K562 (cell line): ENCODE data around the gene IL6R. TPM values are rescaled to one million over a fixed set of nuclear protein-coding genes. Genes with fewer than 3 reads are reported as not detected.
A peak's percentile ranks its signal among the peaks of the same experiment; 100 is the strongest.

ENCODE experiments used
- BRCA1 ChIP-seq, 2 experiments: fragments of 450-650 bp in 1 of 2; sonication (generic) in 1 of 2; formaldehyde crosslinking in 1 of 2; IDR thresholded peaks; 2 replicates each; pipeline versions ENCODE4 v1.5.0 to v1.6.1; 2017 to 2020; ENCODE audit warnings: mild to moderate bottlenecking in 1 of 2, missing genetic modification reagents in 1 of 2
- CBX3 ChIP-seq, 2 experiments: IDR thresholded peaks; 1 replicate in 1 of 2; 2 replicates in 1 of 2; pipeline ENCODE4 v1.6.1; 2012; ENCODE audit warnings: inconsistent platforms in 2 of 2, low read length in 2 of 2, borderline replicate concordance in 1 of 2, control low read depth in 1 of 2
- CHD4 ChIP-seq: fragments of 200-600 bp; sonication (generic); IDR thresholded peaks from 3 replicates; pipeline ENCODE4 v1.6.1; 2012; ENCODE audit warnings: low read depth, mild to moderate bottlenecking, mixed read lengths, low read length, inconsistent platforms; ENCODE audit not compliant: insufficient read depth, insufficient replicate concordance, poor library complexity, severe bottlenecking
- DLX4 ChIP-seq: fragments of 250-450 bp; sonication (Bioruptor Pico); IDR thresholded peaks from 2 replicates; pipeline ENCODE4 v1.6.1; 2021; ENCODE audit warnings: mild to moderate bottlenecking
- FOXM1 ChIP-seq, 2 experiments: fragments of 450-650 bp in 1 of 2; sonication (generic) in 1 of 2; formaldehyde crosslinking in 1 of 2; IDR thresholded peaks; 2 replicates each; pipeline versions ENCODE4 v1.6.1 to v1.9.0; 2017 to 2022; ENCODE audit warnings: low read depth in 2 of 2, mild to moderate bottlenecking in 2 of 2, missing genetic modification reagents in 1 of 2, moderate library complexity in 1 of 2
- GTF2A2 ChIP-seq: IDR thresholded peaks from 2 replicates; pipeline ENCODE4 v1.6.1; 2016; ENCODE audit warnings: mild to moderate bottlenecking, missing genetic modification characterization, missing compliant biosample characterization
- MEIS2 ChIP-seq: fragments of 450-650 bp; IDR thresholded peaks from 2 replicates; pipeline ENCODE4 v1.6.1; 2014; ENCODE audit warnings: mild to moderate bottlenecking; ENCODE audit not compliant: partially characterized antibody
- MTA3 ChIP-seq: fragments of 450-650 bp; formaldehyde crosslinking; IDR thresholded peaks from 2 replicates; pipeline ENCODE4 v1.6.1; 2017; ENCODE audit warnings: mild to moderate bottlenecking, borderline replicate concordance
- NKRF ChIP-seq: fragments of 450-650 bp; IDR thresholded peaks from 2 replicates; pipeline ENCODE4 v1.6.1; 2016; ENCODE audit warnings: borderline replicate concordance
- PML ChIP-seq: IDR thresholded peaks from 2 replicates; pipeline ENCODE4 v1.6.1; 2012; ENCODE audit warnings: low read length, inconsistent platforms
- PTTG1 ChIP-seq: fragments of 450-650 bp; IDR thresholded peaks from 2 replicates; pipeline ENCODE4 v1.6.1; 2016; ENCODE audit warnings: low read depth, mild to moderate bottlenecking, missing genetic modification characterization, missing compliant biosample characterization
- SMAD2 ChIP-seq: fragments of 150-350 bp; IDR thresholded peaks from 2 replicates; pipeline ENCODE4 v1.6.1; 2014; ENCODE audit warnings: low read depth, mild to moderate bottlenecking, low read length
- SMAD3 ChIP-seq: fragments of 450-650 bp; formaldehyde crosslinking; conservative IDR thresholded peaks from 2 replicates; pipeline ENCODE4 v1.4.0; 2020; ENCODE audit warnings: mild to moderate bottlenecking
- SRSF1 ChIP-seq: fragments of 200-400 bp; formaldehyde crosslinking; IDR thresholded peaks from 2 replicates; pipeline ENCODE4 v1.6.1; 2017; ENCODE audit warnings: mild to moderate bottlenecking, low read depth, low read length, moderate library complexity
- SRSF7 ChIP-seq: fragments of 200-400 bp; formaldehyde crosslinking; optimal IDR thresholded peaks from 2 replicates; pipeline ENCODE3; 2017; ENCODE audit warnings: mild to moderate bottlenecking, low read depth, low read length
- STAT5A ChIP-seq: IDR thresholded peaks from 2 replicates; pipeline ENCODE4 v1.6.1; 2012; ENCODE audit warnings: low read length, inconsistent platforms, borderline replicate concordance
- TAF9B ChIP-seq: fragments of 450-650 bp; IDR thresholded peaks from 2 replicates; pipeline ENCODE4 v1.6.1; 2018; ENCODE audit warnings: mild to moderate bottlenecking; ENCODE audit not compliant: partially characterized antibody
- U2AF2 ChIP-seq: fragments of 200-400 bp; formaldehyde crosslinking; optimal IDR thresholded peaks from 2 replicates; pipeline ENCODE3; 2017; ENCODE audit warnings: low read depth, mild to moderate bottlenecking, low read length
- ZBED1 ChIP-seq: IDR thresholded peaks from 2 replicates; pipeline ENCODE4 v1.6.1; 2014
- ZSCAN29 ChIP-seq: fragments of 450-650 bp; IDR thresholded peaks from 2 replicates; pipeline ENCODE4 v1.6.1; 2017
- polyA plus RNA-seq, 8 experiments: library from polyadenylated mRNA; depleted of rRNA in 4 of 8; stranded (reverse) in 5 of 8; unstranded in 3 of 8; fragments of >200 nt; fragmentation: Nextera tagmentation in 2 of 8; fragmentation: Illumina TruSeq in 1 of 8; extraction: Ambion mirVana in 2 of 8; extraction: Trizol in 1 of 8; gene quantifications; 2 replicates each; pipeline versions ENCODE4 v1.2.1 to v1.2.3, GENCODE V29; 2011 to 2014; ENCODE audit warnings: inconsistent platforms in 1 of 8, missing spikeins in 1 of 8
- total RNA-seq, 7 experiments: library from RNA; depleted of rRNA in 6 of 7; stranded (reverse); fragments of >200 nt in 6 of 7; fragmentation: Illumina TruSeq in 2 of 7; extraction: Trizol in 2 of 7; gene quantifications; 2 replicates each; pipeline versions ENCODE4 v1.2.1 to v1.2.3, GENCODE V29; 2011 to 2021; ENCODE audit warnings: low replicate concordance in 1 of 7
- TF ChIP-seq, protein P1 (sequence below): fragments of 450-650 bp; formaldehyde crosslinking; IDR thresholded peaks from 2 replicates; pipeline ENCODE4 v1.4.0; 2020; ENCODE audit warnings: mild to moderate bottlenecking, moderate library complexity
- TF ChIP-seq, protein P2 (sequence below): fragments of 450-650 bp; IDR thresholded peaks from 2 replicates; pipeline ENCODE4 v1.6.1; 2016; ENCODE audit warnings: antibody characterized with exemption

Gene IL6R
- total and polyA plus RNA-seq, 9 of the 15 experiments (the other 6 are each of a cell fraction or from before 2014, with no cell fraction given) = 0.05 to 1.1 (median 0.11) TPM; not detected in 2

- no peak for TF ChIP-seq PTTG1
- TF ChIP-seq SMAD3 = no peak
- TF ChIP-seq TAF9B = peak; percentile 66
- no peak for TF ChIP-seq MEIS2
- no peak for TF ChIP-seq U2AF2
- TF ChIP-seq DLX4 (CRISPR knock-in tag) = no peak
- TF ChIP-seq ZBED1 = no peak
- no peak for TF ChIP-seq NKRF
- no peak for TF ChIP-seq CBX3 (IDR thresholded peaks at IDR 0.05; ENCODE audit: borderline replicate concordance in 1 of 2, low read length in 2 of 2)
- TF ChIP-seq, protein P1, sequence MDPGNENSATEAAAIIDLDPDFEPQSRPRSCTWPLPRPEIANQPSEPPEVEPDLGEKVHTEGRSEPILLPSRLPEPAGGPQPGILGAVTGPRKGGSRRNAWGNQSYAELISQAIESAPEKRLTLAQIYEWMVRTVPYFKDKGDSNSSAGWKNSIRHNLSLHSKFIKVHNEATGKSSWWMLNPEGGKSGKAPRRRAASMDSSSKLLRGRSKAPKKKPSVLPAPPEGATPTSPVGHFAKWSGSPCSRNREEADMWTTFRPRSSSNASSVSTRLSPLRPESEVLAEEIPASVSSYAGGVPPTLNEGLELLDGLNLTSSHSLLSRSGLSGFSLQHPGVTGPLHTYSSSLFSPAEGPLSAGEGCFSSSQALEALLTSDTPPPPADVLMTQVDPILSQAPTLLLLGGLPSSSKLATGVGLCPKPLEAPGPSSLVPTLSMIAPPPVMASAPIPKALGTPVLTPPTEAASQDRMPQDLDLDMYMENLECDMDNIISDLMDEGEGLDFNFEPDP (CRISPR knock-in tag) = no peak
- no peak for TF ChIP-seq BRCA1 (IDR thresholded peaks at IDR 0.05)
- TF ChIP-seq BRCA1 (CRISPR knock-in tag; IDR thresholded peaks at IDR 0.05) = no peak
- no peak for TF ChIP-seq SMAD2
- no peak for TF ChIP-seq ZSCAN29
- no peak for TF ChIP-seq SRSF7
- no peak for TF ChIP-seq CHD4
- 0 out of 2 replicates have a peak, but pooled peaks have one; percentile 32 for TF ChIP-seq STAT5A
- TF ChIP-seq FOXM1 (IDR thresholded peaks at IDR 0.05; ENCODE audit: low read depth) = no peak
- no peak for TF ChIP-seq FOXM1 (CRISPR knock-in tag; IDR thresholded peaks at IDR 0.05; ENCODE audit: low read depth)
- 0 out of 2 replicates have a peak, but pooled peaks have one; percentile 34 for TF ChIP-seq PML
- TF ChIP-seq GTF2A2 (tag) = no peak
- no peak for TF ChIP-seq SRSF1
- 0 out of 2 replicates have a peak, but pooled peaks have one; percentile 27 for TF ChIP-seq MTA3
- TF ChIP-seq, protein P2, sequence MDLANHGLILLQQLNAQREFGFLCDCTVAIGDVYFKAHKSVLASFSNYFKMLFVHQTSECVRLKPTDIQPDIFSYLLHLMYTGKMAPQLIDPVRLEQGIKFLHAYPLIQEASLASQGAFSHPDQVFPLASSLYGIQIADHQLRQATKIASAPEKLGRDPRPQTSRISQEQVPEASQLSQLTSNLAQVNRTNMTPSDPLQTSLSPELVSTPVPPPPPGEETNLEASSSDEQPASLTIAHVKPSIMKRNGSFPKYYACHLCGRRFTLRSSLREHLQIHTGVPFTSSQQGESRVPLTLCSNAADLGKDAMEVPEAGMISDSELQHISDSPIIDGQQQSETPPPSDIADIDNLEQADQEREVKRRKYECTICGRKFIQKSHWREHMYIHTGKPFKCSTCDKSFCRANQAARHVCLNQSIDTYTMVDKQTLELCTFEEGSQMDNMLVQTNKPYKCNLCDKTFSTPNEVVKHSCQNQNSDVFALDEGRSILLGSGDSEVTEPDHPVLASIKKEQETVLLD = 0 out of 2 replicates have a peak, but pooled peaks have one; percentile 52
These were observed 18.3 kb upstream of the IL6R start (continued) for GRCh38 chr1:154386643-154387352.
